Nasal cavity respiratory epithelium epithelial cell of viscerocranial mucosa (primary cell): Measurements from ENCODE around the gene OR5AR1. TPM values are rescaled to one million over a fixed set of nuclear protein-coding genes. Genes with fewer than 3 reads are reported as not detected.

Source experiments
- total RNA-seq: library from RNA; depleted of rRNA; stranded (reverse); fragments of >200 nt; gene quantifications from 2 replicates; pipeline ENCODE4 v1.2.3, GENCODE V29; 2014

OR5AR1 gene
- total RNA-seq, result not detected in 2 replicates

GRCh38 chr11:56663386-56663785 is at the start of gene OR5AR1:
Gene OR5AR1, plus strand, starts transcription at chr11:56663686. Its CDS starts 0 bp downstream, at chr11:56663686.

GRCh38 chr11:56642339-56642738 is 21.1 kb upstream of the OR5AR1 start, which contains the start of gene OR5AP2:
Gene OR5AP2, minus strand, starts transcription at chr11:56642439. Its CDS starts 0 bp downstream, at chr11:56642439.

GRCh38 chr11:56698795-56699194 is 35.3 kb downstream of the OR5AR1 start, which contains the start of gene OR9G1:
Gene OR9G1, plus strand, starts transcription at chr11:56699095. Its CDS starts 1,293 bp downstream, at chr11:56700388.

Other genes starting within 250 kb of the OR5AR1 start
- gene OR5M3, start 190.3 kb upstream of the OR5AR1 start, total RNA-seq, result not detected in 2 replicates
- not detected in 2 replicates for gene OR5M8, start 172.3 kb upstream of the OR5AR1 start, total RNA-seq
- gene OR5M11, start 120.4 kb upstream of the OR5AR1 start, total RNA-seq, result not detected in 2 replicates
- gene OR5M10, start 86.0 kb upstream of the OR5AR1 start, total RNA-seq, result not detected in 2 replicates
- gene OR5M1, start 48.8 kb upstream of the OR5AR1 start, total RNA-seq, result not detected in 2 replicates
- gene OR5AP2, start 21.2 kb upstream of the OR5AR1 start, total RNA-seq, result not detected in 2 replicates
- not detected in 2 replicates for gene OR9G1, start 35.4 kb downstream of the OR5AR1 start, total RNA-seq
- gene OR9G4, start 85.0 kb downstream of the OR5AR1 start, total RNA-seq, result not detected in 2 replicates